WTC11 (cell line): Measurements from ENCODE around the gene ILKAP.

Source experiments
- ATF1 ChIP-seq: sonication (generic); formaldehyde crosslinking; IDR thresholded peaks from 2 replicates; pipeline ENCODE4 v1.8.1; 2023; ENCODE audit warnings: mild to moderate bottlenecking, moderate library complexity, missing genetic modification reagents
- CBFB ChIP-seq: sonication (generic); formaldehyde crosslinking; IDR thresholded peaks from 2 replicates; pipeline ENCODE4 v1.8.1; 2022; ENCODE audit warnings: mild to moderate bottlenecking, low read depth, missing genetic modification reagents
- CREB1 ChIP-seq: sonication (generic); formaldehyde crosslinking; IDR thresholded peaks from 2 replicates; pipeline ENCODE4 v1.8.0; 2023; ENCODE audit warnings: mild to moderate bottlenecking, missing genetic modification reagents
- CTCF ChIP-seq: fragments of 200-600 bp; IDR thresholded peaks from 2 replicates; pipeline ENCODE4 v1.8.0; 2022; ENCODE audit warnings: antibody characterized with exemption
- JAZF1 ChIP-seq: fragments of 250-450 bp; sonication (Bioruptor Pico); IDR thresholded peaks from 2 replicates; pipeline ENCODE4 v1.9.0; 2021; ENCODE audit warnings: moderate library complexity, mild to moderate bottlenecking, inconsistent platforms
- MAX ChIP-seq: sonication (generic); formaldehyde crosslinking; IDR thresholded peaks from 2 replicates; pipeline ENCODE4 v1.8.0; 2022; ENCODE audit warnings: mild to moderate bottlenecking, missing genetic modification reagents
- MXD4 ChIP-seq: fragments of 250-450 bp; sonication (Bioruptor Pico); IDR thresholded peaks from 2 replicates; pipeline ENCODE4 v1.8.0; 2021; ENCODE audit warnings: mild to moderate bottlenecking, moderate library complexity, borderline replicate concordance
- SP1 ChIP-seq: sonication (generic); formaldehyde crosslinking; conservative IDR thresholded peaks from 2 replicates; pipeline ENCODE4 v1.8.1; 2022; ENCODE audit warnings: missing genetic modification reagents
- TEAD4 ChIP-seq: sonication (generic); formaldehyde crosslinking; IDR thresholded peaks from 2 replicates; pipeline ENCODE4 v1.8.0; 2022; ENCODE audit warnings: mild to moderate bottlenecking, missing genetic modification reagents
- ZNF138 ChIP-seq: sonication (generic); formaldehyde crosslinking; conservative IDR thresholded peaks from 2 replicates; pipeline ENCODE4 v1.8.1; 2022; ENCODE audit warnings: mild to moderate bottlenecking, moderate library complexity, missing genetic modification reagents
- ZSCAN18 ChIP-seq: fragments of 250-450 bp; sonication (Bioruptor Pico); IDR thresholded peaks from 2 replicates; pipeline ENCODE4 v2.1.2; 2022; ENCODE audit warnings: mild to moderate bottlenecking, moderate library complexity

- TF ChIP-seq CREB1 (CRISPR knock-in tag) (no peak), CTCF (no peak), JAZF1 (CRISPR knock-in tag) (no peak), MAX (CRISPR knock-in tag) (no peak), ATF1 (no peak), TEAD4 (CRISPR knock-in tag) (no peak), SP1 (no peak), ZSCAN18 (no peak), ZNF138 (CRISPR knock-in tag) (no peak), CBFB (CRISPR knock-in tag) (no peak), MXD4 (no peak)
These were observed 48.3 kb downstream of the ILKAP start for GRCh38 chr2:238155051-238155760.
